Measurements from ENCODE around the gene OR2T8. TPM values are rescaled to one million over a fixed set of nuclear protein-coding genes. Genes with fewer than 3 reads are reported as not detected.
"Not testable (repeated sequence)": the region's sequence is repeated elsewhere in the genome, so short reads cannot be mapped to it uniquely, and the experiment has no call there.

The OR2T8 gene
- total RNA-seq, 2 donors from 2014 or later, result not detected

- H3K27me3 ChIP-seq, H3K27ac ChIP-seq, H3K4me1 ChIP-seq, H3K36me3 ChIP-seq, H3K9me3 ChIP-seq: not testable (repeated sequence)
- H3K4me3 ChIP-seq, result peak overlapping the region; percentile 7 to 11
- DNase-seq (ENCODE audit: low spot score), result peak; percentile 64
- peak; percentile 27 to 58 for TF ChIP-seq CTCF (IDR thresholded peaks at IDR 0.05)
Observed at GRCh38 chr1:247936965-247937734, 17.1 kb downstream of the OR2T8 start.

GRCh38 chr1:247942624-247943023, 22.6 kb downstream of the OR2T8 start:
- DNase-seq (ENCODE audit: low spot score), result no peak
- no peaks in the 10 kb centered on the region for H3K27me3 ChIP-seq
- no peak overlapping the region for H3K27ac ChIP-seq
- H3K9me3 ChIP-seq, result peaks cover 0 to 7% of the 10 kb centered on the region in 2 donors
- no peak overlapping the region for H3K4me3 ChIP-seq
- H3K36me3 ChIP-seq, result no peaks in the 10 kb centered on the region
- TF ChIP-seq CTCF (IDR thresholded peaks at IDR 0.05), result no peak
- no peaks in the 10 kb centered on the region for H3K4me1 ChIP-seq

GRCh38 chr1:247948558-247948957, 28.5 kb downstream of the OR2T8 start, which contains the start of gene OR2L8:
OR2L8 (plus strand) TSS chr1:247948858; CDS start chr1:247948858, 0 bp downstream.
- no peak for DNase-seq (ENCODE audit: low spot score)
- Histone ChIP-seq H3K36me3 (no peaks in the 10 kb centered on the region), H3K9me3 (peaks cover 0 to 7% of the 10 kb centered on the region in 2 donors), H3K4me3 (no peak within 1 kb of the TSS), H3K4me1 (no peaks in the 10 kb centered on the region), H3K27me3 (no peaks in the 10 kb centered on the region), H3K27ac (no peak within 1 kb of the TSS)
- TF ChIP-seq CTCF (IDR thresholded peaks at IDR 0.05), result no peak

GRCh38 chr1:247953408-247953807, 33.4 kb downstream of the OR2T8 start:
- TF ChIP-seq CTCF (IDR thresholded peaks at IDR 0.05), result no peak
- Histone ChIP-seq H3K9me3 (no peaks in the 10 kb centered on the region), H3K4me1 (no peaks in the 10 kb centered on the region), H3K36me3 (no peaks in the 10 kb centered on the region), H3K27me3 (no peaks in the 10 kb centered on the region), H3K4me3 (no peak overlapping the region), H3K27ac (no peak overlapping the region)
- no peak for DNase-seq (ENCODE audit: low spot score)

- H3K36me3 ChIP-seq, result no peaks in the 10 kb centered on the region
- H3K4me3 ChIP-seq, result no peak overlapping the region
- no peak for TF ChIP-seq CTCF (IDR thresholded peaks at IDR 0.05)
- H3K27ac ChIP-seq, result no peak overlapping the region
- H3K9me3 ChIP-seq, result no peaks in the 10 kb centered on the region
- H3K4me1 ChIP-seq, result no peaks in the 10 kb centered on the region
- DNase-seq (ENCODE audit: low spot score), result no peak
- no peaks in the 10 kb centered on the region for H3K27me3 ChIP-seq
Observed at GRCh38 chr1:247961791-247962190, 41.7 kb downstream of the OR2T8 start.

Measured in right atrium auricular region (tissue), 2 donors.